Activated CD4-positive, alpha-beta memory T cell treated with anti-CD3 and anti-CD28 coated beads, Interleukin-2, amount 10 ng/mL, durations not matched to agents 7 days and 5 days (primary cell): ENCODE data around the gene INTS6. TPM values are rescaled to one million over a fixed set of nuclear protein-coding genes. Genes with fewer than 3 reads are reported as not detected.

ENCODE experiments used
- CTCF ChIA-PET: fragments of 350-600 bp; sonication (Branson Sonifier 250); formaldehyde crosslinking; loops from one replicate; lab custom pipeline; 2021; ENCODE audit warnings: antibody characterized with exemption, inconsistent platforms; lab: Charles Lee
- POLR2A ChIA-PET: fragments of 350-600 bp; sonication (Branson Sonifier 250); formaldehyde crosslinking; loops from one replicate; lab custom pipeline; 2021; ENCODE audit warnings: antibody characterized with exemption; lab: Charles Lee
- DNase-seq: peaks from one replicate; pipeline ENCODE4 v3.0.0-alpha.2; 2020
- H3K27ac Mint-ChIP-seq: one replicate; pipeline ENCODE4 v1.8.0; 2021; ENCODE audit warnings: mild to moderate bottlenecking, mixed read lengths
- H3K27me3 Mint-ChIP-seq: one replicate; pipeline ENCODE4 v1.8.0; 2021; ENCODE audit warnings: mixed read lengths
- H3K36me3 Mint-ChIP-seq: one replicate; pipeline ENCODE4 v1.8.0; 2021; ENCODE audit warnings: low read depth, mixed read lengths
- H3K4me1 Mint-ChIP-seq: one replicate; pipeline ENCODE4 v1.8.0; 2021; ENCODE audit warnings: mixed read lengths
- H3K4me3 Mint-ChIP-seq: one replicate; pipeline ENCODE4 v1.8.0; 2021; ENCODE audit warnings: mild to moderate bottlenecking, mixed read lengths
- H3K9me3 Mint-ChIP-seq: one replicate; pipeline ENCODE4 v1.8.0; 2021; ENCODE audit warnings: mixed read lengths
- total RNA-seq, 2 experiments: library from RNA; stranded (reverse); gene quantifications; one replicate each; pipeline ENCODE4 v1.2.3, GENCODE V29; 2021

Gene INTS6
- total RNA-seq, 2 experiments from 2014 or later: 45.5 to 48.9 TPM

DNA sequence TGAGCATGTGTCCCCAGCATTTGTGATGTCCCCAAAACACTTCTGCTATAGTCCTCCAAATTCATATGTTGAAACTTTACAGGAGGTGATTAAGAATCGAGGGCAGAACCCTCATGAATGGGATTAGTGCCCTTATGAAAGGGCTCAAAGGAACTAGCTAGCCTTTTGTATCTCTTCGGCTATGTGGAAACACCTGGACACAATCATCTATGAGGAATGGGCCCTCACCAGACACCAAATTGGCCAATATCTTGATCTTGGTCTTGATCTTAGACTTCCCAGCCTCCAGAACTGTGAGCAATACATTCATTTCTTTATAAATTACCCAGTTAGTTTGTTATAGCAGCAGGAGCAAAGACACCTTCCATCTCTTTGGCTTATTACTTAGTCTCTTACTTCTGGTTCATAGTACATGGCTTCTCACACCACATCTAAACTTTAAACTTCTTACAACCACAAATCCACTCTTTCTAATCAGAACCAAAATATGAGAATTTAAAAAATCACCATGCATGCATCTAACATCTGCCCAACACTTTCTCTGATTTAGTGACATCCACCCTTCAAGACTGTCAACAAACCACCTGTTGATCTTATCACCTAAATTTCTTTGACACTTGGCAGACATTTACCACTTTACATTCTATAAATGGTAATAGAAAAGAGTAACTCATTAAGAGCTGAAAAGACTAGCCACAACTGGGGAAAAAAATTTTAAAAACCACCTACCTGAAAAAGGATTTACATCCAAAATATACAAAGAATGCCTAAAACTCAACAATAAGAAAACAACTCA, 120.1 kb downstream of the INTS6 start:
- POLR2A ChIA-PET: no interaction called here
- no peak overlapping the region for H3K27ac Mint-ChIP-seq

DNA sequence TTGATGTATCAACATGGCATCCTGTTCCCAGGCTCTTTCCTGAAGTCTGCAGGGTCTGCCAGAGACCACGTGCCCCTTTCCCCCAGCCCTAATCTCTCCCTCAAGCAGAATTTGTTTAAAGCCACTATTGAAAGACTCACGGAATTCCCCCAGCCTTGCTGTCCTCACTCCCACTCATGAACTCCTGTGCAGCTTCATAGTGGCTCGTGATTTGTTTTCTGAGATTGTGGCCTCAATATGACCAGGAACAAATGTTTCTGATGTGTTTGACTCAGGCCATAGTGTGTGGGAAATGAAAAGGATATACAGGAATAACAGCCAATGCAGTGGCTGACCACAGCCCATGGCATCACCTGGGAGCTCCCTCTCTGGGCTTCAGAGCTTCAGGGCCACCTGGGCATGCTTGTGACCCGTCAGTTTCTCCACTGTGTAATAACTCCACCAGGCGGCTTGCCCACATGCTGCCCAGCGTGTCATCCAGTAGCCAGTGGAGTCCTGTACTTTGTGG, 121.4 kb downstream of the INTS6 start:
- Mint-ChIP-seq H3K27ac (no peak overlapping the region), H3K4me3 (no peak overlapping the region), H3K9me3 (no peaks in the 10 kb centered on the region), H3K27me3 (peaks cover 2% of the 10 kb centered on the region), H3K36me3 (no peaks in the 10 kb centered on the region), H3K4me1 (peaks cover 17% of the 10 kb centered on the region)
- ChIA-PET POLR2A (interaction anchor here (0.6 kb wide), 1 partner anchor 1207 kb away, joined by 3 read pairs; no protein-coding TSS in a partner anchor), CTCF (no interaction called here)
- DNase-seq: no peak

More for the DNA sequence above, 120.1 kb downstream of the INTS6 start:
- Mint-ChIP-seq H3K27me3 (peaks cover 2% of the 10 kb centered on the region), H3K4me3 (no peak overlapping the region), H3K4me1 (peaks cover 17% of the 10 kb centered on the region), H3K36me3 (no peaks in the 10 kb centered on the region), H3K9me3 (no peaks in the 10 kb centered on the region)
- no peak for DNase-seq
- CTCF ChIA-PET: no interaction called here

DNA sequence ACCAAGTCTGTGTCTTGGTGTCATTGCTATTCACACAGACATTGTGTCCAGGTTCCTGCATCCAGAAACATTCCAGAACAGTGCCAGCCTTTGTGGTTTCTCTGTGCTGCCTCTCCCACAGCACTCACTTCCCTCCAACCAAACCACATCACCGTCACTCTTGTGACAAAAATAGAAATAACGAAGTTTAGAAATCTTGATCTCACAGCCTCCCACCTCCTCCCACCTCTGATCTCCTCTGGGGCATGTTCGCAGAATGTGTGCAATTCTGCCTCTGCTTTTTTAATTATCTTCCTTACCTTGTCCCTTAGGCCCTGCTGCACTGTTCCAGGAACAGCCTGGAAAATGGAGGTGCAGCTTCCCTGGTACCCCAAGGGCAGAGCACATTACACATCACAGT, 122.0 kb downstream of the INTS6 start:
- Mint-ChIP-seq H3K4me1 (peaks cover 17% of the 10 kb centered on the region), H3K9me3 (no peaks in the 10 kb centered on the region), H3K27me3 (peaks cover 2% of the 10 kb centered on the region), H3K4me3 (no peak overlapping the region), H3K27ac (no peak overlapping the region), H3K36me3 (no peaks in the 10 kb centered on the region)
- CTCF ChIA-PET: no interaction called here
- POLR2A ChIA-PET: interaction anchor here (0.6 kb wide), 1 partner anchor 1207 kb away, joined by 3 read pairs; no protein-coding TSS in a partner anchor
- DNase-seq: no peak

DNA sequence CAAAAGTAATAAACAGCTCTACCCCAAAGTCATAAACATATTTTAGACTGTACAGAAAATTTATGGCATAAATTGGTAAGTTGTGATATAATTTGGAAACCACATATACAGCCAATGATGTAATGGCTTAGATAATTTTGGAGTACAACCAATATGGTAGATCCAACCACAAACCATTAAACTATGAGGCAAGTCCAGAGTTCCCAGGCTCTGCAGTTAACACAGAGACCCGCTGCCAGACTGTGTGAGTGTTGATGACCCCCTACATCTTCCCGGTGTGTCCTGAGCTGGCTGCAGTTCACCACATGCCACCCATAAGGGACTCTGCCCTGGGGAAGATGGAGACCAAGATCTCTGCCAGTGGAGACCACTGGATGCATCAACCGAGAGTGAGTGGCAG, 123.2 kb downstream of the INTS6 start:
- no peak for DNase-seq
- ChIA-PET POLR2A (no interaction called here), CTCF (no interaction called here)
- no peaks in the 10 kb centered on the region for H3K9me3 Mint-ChIP-seq
- no peak overlapping the region for H3K27ac Mint-ChIP-seq
- H3K27me3 Mint-ChIP-seq: peaks cover 2% of the 10 kb centered on the region
- peaks cover 17% of the 10 kb centered on the region for H3K4me1 Mint-ChIP-seq
- no peaks in the 10 kb centered on the region for H3K36me3 Mint-ChIP-seq
- H3K4me3 Mint-ChIP-seq: no peak overlapping the region

DNA sequence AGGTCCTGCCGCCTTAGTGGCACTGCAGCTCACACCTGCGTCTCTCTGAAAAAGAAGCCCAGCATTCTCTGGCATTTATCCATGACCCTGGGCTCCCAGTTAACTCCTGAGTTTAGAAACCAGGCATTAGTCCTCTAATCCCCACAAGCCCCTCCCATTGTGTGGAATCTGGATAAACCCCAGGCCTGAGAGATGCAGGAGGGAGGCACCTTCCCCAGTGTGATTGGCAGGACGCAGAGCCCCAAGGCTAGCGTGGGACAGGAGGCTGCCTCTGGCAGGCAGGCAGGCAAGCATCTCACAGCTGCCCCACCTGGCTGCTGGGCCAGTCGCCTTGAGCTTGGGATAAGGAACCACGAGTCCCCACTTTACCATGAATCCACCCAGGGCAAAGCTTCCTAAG, 124.3 kb downstream of the INTS6 start:
- ChIA-PET CTCF (no interaction called here), POLR2A (interaction anchor here (0.7 kb wide), 1 partner anchor 474 kb away, joined by 3 read pairs; no protein-coding TSS in a partner anchor)

DNA sequence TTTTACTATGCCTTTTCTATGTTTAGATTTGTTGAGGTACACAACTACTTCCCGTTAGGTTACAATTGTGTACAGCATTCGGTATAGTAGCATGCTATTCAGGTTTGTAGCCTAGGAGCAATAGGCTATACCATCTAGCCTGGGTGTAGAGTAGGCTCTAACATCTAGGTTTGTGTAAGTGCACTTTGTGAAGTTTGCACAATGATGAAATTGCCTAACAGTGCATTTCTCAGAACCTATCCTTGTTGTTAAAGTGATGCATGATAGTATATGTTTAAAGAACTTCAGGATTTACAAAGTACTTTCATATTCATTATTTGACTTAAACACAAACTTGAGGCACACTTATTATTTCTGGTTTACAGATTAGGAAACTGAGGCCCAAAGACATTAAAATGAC, 124.9 kb downstream of the INTS6 start:
- ChIA-PET CTCF (interaction anchor here (1.3 kb wide), 1 partner anchor 41 kb away, joined by 4 read pairs; no protein-coding TSS in a partner anchor), POLR2A (no interaction called here)
- no peaks in the 10 kb centered on the region for H3K9me3 Mint-ChIP-seq
- no peak overlapping the region for H3K27ac Mint-ChIP-seq
- H3K27me3 Mint-ChIP-seq: no peaks in the 10 kb centered on the region
- H3K4me3 Mint-ChIP-seq: no peak overlapping the region
- H3K36me3 Mint-ChIP-seq: no peaks in the 10 kb centered on the region
- peaks cover 14% of the 10 kb centered on the region for H3K4me1 Mint-ChIP-seq
- DNase-seq: no peak

More for the DNA sequence above, 124.3 kb downstream of the INTS6 start:
- H3K9me3 Mint-ChIP-seq: no peaks in the 10 kb centered on the region
- DNase-seq: no peak
- H3K4me3 Mint-ChIP-seq: no peak overlapping the region
- H3K27ac Mint-ChIP-seq: no peak overlapping the region
- H3K4me1 Mint-ChIP-seq: peaks cover 17% of the 10 kb centered on the region
- H3K36me3 Mint-ChIP-seq: no peaks in the 10 kb centered on the region
- H3K27me3 Mint-ChIP-seq: no peaks in the 10 kb centered on the region

DNA sequence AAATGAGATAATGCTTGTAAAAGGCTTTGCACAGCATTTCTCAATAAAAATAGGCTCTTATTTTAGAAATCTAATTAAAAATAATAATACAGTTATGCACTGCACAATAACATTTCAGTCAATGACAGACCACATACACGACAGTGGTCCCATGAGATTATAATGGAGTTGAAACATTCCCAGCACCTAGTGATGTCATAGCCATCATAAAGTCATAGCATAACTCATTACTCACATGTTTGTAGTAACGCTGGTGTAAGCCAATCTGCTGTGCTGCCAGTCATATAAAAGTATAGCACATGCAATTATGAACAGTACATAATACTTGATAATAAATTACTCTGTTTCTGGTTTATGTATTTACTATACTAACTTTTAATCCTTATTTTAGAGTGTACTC, 126.1 kb downstream of the INTS6 start:
- Mint-ChIP-seq H3K9me3 (no peaks in the 10 kb centered on the region), H3K4me3 (no peak overlapping the region), H3K27ac (no peak overlapping the region), H3K36me3 (no peaks in the 10 kb centered on the region), H3K27me3 (no peaks in the 10 kb centered on the region), H3K4me1 (peaks cover 10% of the 10 kb centered on the region)
- DNase-seq: no peak
- ChIA-PET POLR2A (no interaction called here), CTCF (interaction anchor here (1.3 kb wide), 1 partner anchor 40 kb away, joined by 4 read pairs; no protein-coding TSS in a partner anchor)

DNA sequence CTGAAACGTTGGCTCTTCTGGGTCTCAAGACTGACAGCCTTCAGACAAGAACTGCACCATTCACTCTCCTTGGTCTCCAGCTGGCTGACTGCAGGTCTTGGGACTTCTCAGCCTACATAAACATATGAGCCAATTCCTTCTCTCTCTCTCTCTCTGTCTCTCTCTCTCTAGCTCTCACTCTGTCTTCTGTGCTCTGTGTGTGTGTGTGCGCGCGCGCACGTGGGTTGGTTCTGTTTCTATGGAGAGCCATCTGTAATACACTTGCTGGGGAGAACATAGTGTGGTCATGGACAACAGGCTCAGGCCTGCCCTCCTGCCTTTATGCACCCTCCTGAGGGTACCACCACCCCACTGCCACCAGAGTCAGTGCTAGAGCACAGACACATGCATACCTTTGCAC, 127.0 kb downstream of the INTS6 start:
- H3K9me3 Mint-ChIP-seq: no peaks in the 10 kb centered on the region
- ChIA-PET POLR2A (no interaction called here), CTCF (no interaction called here)
- H3K36me3 Mint-ChIP-seq: no peaks in the 10 kb centered on the region
- no peak overlapping the region for H3K27ac Mint-ChIP-seq
- DNase-seq: no peak
- peaks cover 3% of the 10 kb centered on the region for H3K4me1 Mint-ChIP-seq
- no peaks in the 10 kb centered on the region for H3K27me3 Mint-ChIP-seq
- no peak overlapping the region for H3K4me3 Mint-ChIP-seq

DNA sequence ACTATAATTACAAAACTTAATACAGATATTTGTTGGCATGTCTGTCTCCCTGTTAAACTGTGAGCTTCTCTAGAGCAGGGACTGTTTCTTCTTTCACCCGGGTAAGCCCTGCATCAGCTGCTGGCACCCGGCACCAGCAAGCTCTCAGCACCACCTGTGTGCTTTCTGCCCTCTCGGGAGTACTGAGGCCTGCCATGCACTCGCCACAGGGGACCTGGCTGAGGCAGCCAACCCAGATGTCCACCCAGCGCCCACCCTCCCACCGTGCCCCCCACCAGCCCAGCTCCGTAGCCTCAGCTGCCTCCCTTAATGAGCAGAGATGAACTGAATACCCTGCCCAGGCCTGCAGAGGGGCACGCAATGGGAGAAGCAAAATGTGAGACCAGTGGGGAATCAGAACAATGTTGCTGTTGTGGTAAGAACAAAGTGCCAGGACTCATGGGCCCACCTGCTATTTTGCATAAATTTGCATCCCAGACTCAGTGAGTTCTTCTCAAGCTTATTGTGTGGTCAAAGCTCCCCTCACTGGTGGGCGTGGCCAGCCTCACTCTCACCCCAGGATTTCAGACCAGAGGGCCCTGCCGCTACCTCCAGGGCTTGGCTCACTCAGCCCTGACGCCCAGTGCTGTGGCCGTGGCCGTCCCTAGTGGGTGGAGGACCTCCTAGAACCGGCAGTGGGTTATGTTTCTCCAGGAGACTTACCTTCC, 128.0 kb downstream of the INTS6 start:
- Mint-ChIP-seq H3K4me1 (no peaks in the 10 kb centered on the region), H3K4me3 (no peak overlapping the region), H3K27me3 (no peaks in the 10 kb centered on the region), H3K27ac (no peak overlapping the region), H3K36me3 (no peaks in the 10 kb centered on the region), H3K9me3 (no peaks in the 10 kb centered on the region)
- POLR2A ChIA-PET: no interaction called here
- DNase-seq: no peak
- CTCF ChIA-PET: no interaction called here

DNA sequence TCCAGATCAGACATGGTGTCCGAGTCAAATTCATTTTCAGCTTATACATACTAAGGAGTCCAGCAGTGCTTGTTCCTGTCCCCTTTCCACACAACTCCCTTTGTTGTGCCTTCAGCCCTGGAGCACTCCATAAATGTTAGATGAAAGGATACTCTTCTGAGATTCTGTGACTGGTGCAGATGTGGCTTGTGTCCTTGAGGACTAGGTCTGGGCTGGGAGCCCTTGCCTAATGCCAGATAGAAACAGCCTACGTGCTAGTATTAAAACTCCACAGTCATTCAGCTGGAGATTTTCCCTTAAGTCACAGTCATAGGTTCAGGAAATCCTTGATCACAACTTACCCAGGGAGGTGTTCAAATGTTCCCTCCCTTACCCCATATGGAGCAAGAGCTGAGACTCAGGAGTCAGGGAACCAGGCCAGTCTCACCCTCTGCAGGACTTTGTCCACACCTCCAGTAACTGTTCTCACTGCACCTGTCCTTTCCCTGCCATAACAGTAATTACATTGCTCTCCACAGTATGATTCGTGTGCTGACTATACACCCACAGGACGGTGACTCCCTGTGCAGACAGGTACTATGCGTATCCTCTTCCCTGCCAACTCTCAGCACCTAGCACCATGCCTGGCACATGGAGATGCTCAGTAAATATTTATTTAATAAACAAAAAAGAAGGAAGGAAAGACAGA, 128.9 kb downstream of the INTS6 start:
- H3K27me3 Mint-ChIP-seq: no peaks in the 10 kb centered on the region
- no peak overlapping the region for H3K4me3 Mint-ChIP-seq
- no peak overlapping the region for H3K27ac Mint-ChIP-seq
- H3K36me3 Mint-ChIP-seq: no peaks in the 10 kb centered on the region
- CTCF ChIA-PET: no interaction called here
- POLR2A ChIA-PET: no interaction called here
- H3K4me1 Mint-ChIP-seq: no peaks in the 10 kb centered on the region
- no peaks in the 10 kb centered on the region for H3K9me3 Mint-ChIP-seq
- DNase-seq: no peak

DNA sequence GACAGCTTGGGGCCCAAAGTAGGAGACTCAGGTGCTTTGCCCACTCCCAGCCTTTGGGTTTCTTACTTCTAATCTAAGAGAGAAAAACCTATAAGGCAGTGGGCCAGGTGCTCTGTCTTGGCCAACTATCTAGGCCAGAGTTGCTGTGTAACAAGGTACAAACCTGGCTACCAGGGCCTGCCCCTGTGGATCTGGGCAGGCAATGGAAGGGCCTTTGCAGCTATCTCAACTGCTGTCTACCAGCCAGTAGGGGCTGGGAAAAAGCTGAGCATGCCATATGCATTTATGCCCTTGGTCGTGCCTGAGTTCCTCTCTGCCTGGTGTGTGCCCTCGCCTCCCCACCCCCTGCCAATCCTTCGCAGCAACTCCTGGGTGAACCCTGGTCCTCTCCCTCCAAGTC, 130.0 kb downstream of the INTS6 start:
- H3K36me3 Mint-ChIP-seq: no peaks in the 10 kb centered on the region
- POLR2A ChIA-PET: no interaction called here
- no peaks in the 10 kb centered on the region for H3K4me1 Mint-ChIP-seq
- no peaks in the 10 kb centered on the region for H3K27me3 Mint-ChIP-seq
- CTCF ChIA-PET: no interaction called here
- H3K4me3 Mint-ChIP-seq: no peak overlapping the region
- H3K27ac Mint-ChIP-seq: no peak overlapping the region
- H3K9me3 Mint-ChIP-seq: no peaks in the 10 kb centered on the region
- no peak for DNase-seq

DNA sequence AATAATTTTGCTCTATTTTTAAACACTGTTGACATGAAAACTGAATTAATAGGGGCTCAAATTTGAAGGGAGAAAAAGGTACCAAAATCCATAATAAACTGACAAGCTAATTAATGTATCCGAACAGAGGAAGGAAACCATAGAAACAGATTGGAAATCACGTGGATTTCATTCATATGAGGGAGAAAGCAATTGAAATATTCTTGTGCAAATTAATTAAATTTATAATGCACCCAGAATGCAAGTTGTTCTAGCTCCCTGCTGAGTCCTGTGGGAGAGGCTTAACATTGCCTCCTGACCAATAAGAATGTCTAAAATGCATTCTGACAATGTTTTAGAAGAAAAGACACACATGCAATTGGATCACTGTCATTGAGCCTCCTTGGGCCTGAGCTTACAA, 131.0 kb downstream of the INTS6 start:
- Mint-ChIP-seq H3K4me1 (no peaks in the 10 kb centered on the region), H3K36me3 (no peaks in the 10 kb centered on the region), H3K27ac (no peak overlapping the region), H3K4me3 (no peak overlapping the region), H3K27me3 (no peaks in the 10 kb centered on the region), H3K9me3 (no peaks in the 10 kb centered on the region)
- ChIA-PET CTCF (no interaction called here), POLR2A (no interaction called here)
- no peak for DNase-seq

DNA sequence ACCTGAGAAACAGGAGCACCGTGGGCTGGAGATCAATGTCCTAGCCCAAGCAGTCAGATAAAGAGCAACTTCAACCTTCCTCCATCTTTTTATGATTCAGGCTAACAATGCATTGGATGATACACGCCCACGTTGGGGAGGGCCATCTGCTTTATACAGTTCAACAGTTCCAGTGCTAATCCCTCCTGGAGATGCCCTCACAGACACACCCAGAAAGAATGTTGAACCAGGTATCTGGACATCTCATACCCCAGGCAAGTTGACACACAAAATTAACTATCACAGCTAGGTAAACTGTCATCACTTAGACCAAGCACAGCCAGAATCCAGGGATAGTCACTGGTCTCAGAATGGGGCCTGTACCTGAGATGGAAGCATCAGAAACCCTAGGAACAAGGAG, 134.0 kb downstream of the INTS6 start:
- no peak overlapping the region for H3K27ac Mint-ChIP-seq
- ChIA-PET CTCF (no interaction called here), POLR2A (no interaction called here)
- H3K4me3 Mint-ChIP-seq: no peak overlapping the region
- no peaks in the 10 kb centered on the region for H3K9me3 Mint-ChIP-seq
- peaks cover 3% of the 10 kb centered on the region for H3K27me3 Mint-ChIP-seq
- no peaks in the 10 kb centered on the region for H3K4me1 Mint-ChIP-seq
- H3K36me3 Mint-ChIP-seq: no peaks in the 10 kb centered on the region
- DNase-seq: no peak
